HG03060 (cell line): ENCODE results near the gene PLEKHF1.
A peak's percentile ranks its signal among the peaks of the same experiment; 100 is the strongest.
"Not testable (repeated sequence)": the region's sequence is repeated elsewhere in the genome, so short reads cannot be mapped to it uniquely, and the experiment has no call there.

ENCODE experiments used
- ATAC-seq: cut with Tn5 transposase; IDR thresholded peaks from one replicate; pipeline ENCODE4 v1.9.1; 2021; ENCODE audit warnings: low read depth, moderate number of reproducible peaks; ENCODE audit not compliant: unreplicated experiment

The PLEKHF1 gene

DNA sequence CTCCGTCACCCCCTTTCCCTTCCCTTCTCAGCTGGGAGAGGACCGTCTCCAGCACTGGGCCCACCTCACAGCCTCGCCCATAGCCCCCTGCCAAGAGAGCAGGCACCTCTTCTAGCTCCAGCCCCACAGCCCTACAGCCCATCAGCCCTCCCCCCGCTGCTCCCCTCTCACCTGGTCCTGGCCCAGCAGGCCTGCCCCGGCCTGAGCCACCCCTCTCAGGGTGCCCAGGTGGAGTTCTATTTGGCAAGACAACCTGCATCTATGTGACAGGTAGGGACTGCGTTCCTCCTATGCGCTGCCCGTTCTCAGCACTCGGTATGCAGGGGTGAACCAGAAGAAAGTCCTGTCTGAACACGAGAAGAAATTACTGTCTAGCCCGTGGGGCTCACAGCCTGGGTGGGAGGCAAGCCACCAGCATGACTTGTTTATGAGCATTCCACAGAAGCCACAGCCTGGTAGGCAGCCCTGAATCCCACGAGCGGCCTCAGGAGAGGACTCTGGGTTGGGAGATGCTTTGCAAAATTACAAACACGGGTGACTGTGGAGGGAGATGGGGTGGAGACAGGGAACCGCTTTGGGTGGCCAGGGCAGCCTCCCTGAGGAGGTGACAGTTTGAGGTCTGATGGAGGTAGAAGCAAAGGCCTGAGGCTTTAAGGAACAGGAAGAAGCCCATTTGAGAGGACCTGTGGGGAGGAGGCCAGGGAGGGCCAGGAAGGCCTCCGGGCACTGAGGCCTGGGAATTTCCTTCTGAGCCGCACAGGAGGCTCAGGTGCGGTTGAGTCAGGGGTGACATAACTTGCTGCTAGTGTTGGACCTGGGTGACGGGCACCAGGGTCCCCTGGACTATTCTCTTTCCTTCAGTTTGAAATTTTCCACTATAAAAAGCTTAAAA is 1.2 kb upstream of the PLEKHF1 start:
- no peak for ATAC-seq

DNA sequence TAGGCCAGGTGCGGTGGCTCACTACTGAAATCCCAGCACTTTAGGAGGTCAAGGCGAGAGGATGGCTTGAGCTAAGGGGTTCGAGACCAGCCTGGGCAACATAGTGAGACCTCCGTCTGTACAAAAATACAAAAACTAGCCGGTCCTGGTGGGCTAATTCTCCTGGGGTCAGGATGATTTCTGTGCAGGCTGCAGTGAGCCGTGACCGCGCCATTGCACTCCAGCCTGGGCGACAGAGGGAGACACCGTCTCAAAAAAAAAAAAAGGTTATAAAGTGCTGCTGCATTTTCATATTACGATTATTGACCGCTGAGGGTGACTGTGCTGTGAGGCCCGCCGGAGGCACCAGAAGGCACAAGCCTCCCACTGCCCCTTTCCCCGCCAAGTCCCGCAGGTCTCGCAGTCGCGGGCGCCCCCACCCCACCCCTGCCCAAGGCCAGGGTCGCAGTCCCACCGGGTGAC is 477 bp upstream of the PLEKHF1 start:
- ATAC-seq = no peak

DNA sequence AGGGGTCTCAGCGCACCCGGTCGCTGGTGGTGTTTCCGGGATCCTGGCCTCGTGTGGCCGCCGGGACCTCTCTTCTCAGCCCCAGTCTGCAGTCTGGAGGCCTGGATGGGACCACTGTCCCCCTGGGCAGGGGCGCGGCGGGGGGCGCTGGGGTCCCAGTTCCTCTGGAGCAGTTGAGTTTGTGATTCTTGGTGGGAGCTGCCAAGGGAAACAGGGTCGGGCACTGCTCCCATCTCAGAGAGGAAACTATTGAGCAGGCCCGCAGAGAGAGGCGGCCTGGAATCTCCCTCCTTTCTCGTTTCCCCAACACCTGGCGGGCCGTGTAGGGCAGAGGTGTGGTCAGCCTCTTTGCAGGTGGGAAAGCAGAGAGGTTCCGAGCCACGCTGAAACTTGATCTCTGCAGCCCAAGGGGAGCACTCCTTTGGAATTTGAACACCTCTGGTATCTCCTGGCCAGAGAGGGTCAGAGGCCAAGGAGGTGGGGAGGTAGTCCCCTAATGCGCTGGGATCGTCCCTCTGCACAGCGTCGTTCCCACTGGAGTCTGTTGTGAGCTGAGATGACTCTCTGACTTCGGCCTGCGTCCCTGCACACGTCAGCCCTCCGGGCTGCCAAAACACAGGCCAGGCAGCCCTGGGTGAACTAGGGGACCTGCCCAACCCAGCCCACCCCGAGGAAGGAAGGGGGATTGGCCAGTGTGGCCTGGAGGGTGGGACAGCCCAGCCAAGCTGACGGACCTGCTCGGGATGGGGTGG is 741 bp downstream of the PLEKHF1 start:
- no peak for ATAC-seq

DNA sequence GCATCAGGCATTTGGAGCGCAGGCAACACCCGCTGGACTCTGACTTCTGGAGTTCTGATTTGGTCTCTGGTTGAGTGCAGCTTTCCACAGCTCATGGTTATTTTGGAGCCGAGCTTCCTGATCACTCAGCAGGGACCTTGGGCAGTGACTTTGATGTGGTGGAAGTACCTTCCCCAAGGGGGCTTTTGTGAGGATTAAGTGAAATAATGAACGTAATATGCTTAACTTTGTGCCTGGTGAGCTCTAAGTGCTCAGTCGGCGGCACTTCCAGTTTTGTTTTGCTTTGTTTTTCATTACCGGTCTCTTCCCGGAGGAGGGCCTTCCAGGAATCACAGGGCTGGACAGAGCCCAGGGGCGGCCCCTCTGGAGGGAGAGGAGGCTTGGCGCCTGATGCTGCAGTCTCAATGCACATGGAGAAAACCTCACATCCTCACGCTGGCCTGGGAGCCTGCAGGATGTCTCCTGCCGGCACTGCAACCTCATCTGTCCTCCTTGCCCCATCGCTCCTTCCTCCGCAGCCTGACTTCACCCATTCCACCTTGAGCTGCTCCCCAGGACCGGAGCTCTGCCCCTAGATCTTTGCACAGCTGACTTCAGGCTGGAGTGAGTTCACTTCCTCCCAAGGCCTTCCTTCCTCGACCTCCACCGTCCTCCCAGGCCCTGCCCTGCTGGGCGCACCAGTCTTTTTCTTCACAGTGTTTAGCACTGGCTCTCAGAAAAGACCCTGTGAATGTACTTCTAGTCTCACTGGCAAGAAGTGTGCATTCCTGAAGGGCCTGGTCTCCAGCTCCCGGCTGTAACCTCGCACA is 1.5 kb downstream of the PLEKHF1 start:
- ATAC-seq = no peak

DNA sequence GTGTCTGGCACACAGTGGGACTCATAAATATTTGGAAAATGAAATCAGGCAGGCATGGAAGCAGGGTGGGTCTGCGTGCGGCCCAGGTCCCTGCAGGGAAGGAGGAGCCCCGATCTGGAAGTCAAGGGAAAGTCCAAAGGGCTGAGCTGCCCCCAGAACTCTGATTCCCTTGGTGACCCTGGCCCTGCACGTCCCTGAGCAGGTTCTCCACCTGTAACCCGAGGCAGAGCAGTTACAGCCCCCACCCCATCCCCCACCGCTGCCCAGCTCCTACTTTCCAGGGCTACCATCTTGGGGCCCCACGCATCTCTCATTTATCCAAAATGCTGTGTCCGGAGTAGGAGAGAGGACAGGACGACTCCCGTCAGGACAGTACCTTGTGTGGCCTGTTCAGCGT is 2.1 kb downstream of the PLEKHF1 start:
- ATAC-seq = no peak

DNA sequence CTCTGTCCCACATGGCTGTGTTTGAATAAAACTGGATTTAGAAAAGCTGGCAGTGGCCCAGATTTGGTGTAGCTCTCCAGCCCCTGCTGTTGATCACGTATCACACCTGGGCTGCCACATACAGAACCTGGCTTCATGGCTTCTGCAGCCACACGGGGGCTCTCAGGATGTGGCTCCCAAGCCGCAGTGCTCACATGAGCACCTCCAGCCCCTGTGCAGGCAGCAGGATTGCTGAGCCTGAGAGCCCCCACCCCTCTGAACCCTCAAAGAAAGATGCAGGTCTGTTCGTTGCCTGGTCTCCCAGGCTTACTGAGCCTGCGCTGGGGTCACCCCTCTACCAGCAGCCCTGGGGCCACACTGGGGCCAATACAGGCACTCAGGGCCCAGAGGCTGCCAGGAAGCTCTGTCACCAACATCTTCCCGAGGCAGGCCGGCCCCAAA is 2.7 kb downstream of the PLEKHF1 start:
- no peak for ATAC-seq

DNA sequence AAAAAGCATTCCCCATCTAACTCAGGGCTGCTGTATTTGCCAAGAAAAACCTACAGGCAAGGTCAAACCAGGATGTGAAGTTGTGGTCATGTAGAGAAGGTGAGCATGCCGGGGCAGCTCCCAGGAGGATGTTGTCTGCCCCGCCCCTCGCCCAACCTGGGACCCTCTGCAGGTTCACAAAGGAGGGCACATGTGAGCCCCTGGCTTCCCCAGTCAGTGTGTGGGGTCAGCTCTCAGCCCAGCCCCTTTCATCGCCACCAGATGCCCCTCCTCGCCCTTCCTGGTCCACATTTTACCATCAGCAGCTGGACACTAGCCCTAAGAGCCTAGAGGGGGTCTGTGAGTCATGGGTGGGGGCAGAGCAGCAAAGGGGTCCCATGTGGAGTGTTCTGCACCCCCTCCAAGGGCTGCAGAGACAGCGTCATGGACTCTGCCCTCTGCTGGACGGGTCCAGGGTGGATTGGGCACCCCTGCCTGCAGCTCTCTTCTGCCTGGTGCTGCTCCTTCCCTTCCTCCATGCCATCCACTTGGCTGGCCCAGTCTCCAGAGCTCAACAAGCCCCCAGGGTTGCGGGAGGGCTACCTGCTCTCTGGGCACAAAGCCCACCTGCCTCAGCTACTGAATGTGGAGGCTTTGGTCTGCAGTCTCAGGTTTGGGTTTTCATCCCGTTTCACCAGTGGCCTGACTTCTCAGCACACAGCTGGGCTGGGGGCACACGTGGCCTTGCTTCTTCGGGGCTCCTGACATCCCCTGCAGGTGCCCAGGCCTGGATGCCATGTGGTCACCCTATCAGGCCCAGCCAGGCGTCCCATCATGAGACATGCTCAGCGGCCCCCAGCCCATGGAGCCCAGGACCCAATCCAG is 3.7 kb downstream of the PLEKHF1 start:
- ATAC-seq = no peak

DNA sequence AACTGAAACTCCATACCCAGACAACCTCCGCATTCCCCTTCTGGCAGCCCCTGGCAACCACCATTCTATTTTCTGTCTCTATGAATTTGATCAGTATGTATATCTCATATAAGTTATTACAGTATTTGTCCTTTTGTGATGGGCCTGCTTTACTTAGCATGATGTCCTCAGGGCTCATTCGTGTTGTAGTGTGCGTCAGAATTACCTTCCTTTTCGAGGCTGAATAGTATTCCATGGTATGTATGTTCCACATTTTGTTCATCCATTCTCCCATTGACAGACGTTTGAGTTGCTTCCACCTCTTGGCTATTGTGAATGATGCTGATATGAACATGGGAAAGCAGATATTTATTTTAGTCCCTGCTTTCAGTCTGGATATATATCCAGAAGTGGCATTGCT is 5.0 kb downstream of the PLEKHF1 start:
- ATAC-seq = no peak

DNA sequence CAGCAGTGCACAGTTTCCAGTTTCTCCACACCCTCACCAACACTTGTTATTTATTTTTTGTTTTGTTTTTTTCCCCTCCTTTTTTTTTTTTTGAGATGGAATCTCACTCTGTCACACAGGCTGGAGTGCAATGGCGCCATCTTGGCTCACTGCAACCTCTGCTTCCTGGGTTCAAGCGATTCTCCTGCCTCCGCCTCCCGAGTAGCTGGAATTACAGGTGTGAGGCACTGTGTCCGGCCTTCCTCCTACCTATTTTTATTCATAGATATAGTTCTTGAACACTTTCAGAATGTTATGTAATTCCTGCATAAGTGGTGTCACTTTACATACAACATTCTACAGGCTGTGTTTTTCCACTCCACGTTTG is 5.7 kb downstream of the PLEKHF1 start:
- not testable (repeated sequence) for ATAC-seq

DNA sequence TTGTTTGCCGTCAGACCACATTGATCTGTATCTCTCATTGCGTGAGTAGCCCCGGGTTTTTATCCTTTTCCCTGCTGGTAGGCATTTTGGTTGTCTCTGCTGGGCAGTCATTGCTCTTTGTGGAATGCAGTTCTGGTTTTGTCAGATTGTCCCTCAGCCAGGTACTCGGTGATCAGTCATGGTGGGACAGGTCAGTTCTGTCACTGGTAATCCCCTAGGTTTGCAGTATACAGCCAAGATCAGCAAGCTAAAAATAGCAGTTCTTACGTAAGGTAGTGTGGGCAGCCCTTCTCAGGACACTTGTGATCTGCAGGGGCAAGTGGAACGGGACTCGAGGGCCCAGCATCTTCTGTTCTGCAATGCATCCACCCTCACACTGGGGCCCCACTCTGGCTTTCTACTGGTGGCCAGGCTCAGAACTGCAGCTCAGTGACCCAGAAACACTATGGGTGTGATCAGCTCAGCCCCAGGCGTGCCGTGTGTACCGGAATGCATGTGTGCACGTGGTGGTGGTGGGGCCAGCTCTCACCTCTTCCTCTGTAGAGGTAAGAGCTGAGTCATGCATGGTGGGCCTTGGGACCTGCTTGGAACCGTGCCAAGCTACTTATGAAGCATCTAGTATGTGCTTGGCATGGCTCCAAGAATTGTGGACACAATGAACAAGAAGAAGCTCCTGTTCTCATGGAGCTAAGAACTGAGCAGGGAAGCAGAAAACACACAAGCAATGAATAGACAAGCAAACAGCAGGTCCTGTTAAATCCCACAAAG is 6.3 kb downstream of the PLEKHF1 start:
- ATAC-seq = peak; percentile 61

DNA sequence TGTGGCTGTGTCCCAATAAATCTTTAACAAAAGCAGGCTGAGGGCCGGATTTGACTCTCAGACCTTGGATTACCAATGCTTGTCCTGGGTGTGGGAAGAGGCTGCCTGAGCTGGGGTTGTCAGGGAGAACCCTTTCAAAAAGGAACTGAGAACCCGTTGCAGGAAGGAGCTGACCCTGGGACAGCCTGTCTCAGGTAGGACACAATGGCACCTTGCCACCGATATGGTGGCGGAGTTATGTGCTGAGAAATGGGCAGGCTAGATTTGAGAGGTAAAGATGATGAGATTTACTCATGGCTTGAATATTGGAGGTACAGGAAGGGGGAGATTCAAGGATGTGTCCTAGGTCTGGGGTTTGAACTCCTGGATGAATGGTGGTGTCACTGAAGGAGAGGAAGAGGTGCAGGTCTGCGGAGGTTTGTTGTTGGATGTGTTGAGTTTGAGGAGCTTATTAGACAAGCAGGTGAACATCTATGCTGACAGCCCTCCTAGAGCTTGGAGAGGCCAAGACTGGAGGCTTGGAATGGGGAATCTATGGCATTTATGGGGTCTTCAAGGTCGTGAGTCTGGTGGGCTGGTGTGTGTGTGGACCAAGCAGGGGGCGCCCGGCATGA is 7.2 kb downstream of the PLEKHF1 start:
- ATAC-seq = no peak

DNA sequence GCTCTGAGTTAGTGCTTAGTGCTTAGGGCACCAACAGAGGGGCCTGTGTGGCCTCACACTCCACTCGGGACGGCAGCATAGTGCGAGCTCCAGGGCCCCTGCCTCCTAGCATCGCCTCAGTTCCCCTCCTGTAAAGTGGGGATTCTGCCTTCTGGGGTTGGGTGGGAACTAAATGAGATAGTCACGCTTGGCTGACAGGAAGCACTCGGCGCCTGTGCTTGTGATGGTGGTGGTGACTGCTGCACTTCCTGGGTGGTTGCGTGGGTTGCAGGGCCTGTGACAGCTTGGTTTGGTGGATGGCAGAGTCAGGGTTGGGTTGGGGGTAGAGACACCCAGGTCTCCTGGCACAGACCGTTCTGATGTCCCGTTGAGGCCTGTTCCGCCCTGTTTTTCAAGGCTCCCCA is 7.7 kb downstream of the PLEKHF1 start:
- ATAC-seq = no peak

DNA sequence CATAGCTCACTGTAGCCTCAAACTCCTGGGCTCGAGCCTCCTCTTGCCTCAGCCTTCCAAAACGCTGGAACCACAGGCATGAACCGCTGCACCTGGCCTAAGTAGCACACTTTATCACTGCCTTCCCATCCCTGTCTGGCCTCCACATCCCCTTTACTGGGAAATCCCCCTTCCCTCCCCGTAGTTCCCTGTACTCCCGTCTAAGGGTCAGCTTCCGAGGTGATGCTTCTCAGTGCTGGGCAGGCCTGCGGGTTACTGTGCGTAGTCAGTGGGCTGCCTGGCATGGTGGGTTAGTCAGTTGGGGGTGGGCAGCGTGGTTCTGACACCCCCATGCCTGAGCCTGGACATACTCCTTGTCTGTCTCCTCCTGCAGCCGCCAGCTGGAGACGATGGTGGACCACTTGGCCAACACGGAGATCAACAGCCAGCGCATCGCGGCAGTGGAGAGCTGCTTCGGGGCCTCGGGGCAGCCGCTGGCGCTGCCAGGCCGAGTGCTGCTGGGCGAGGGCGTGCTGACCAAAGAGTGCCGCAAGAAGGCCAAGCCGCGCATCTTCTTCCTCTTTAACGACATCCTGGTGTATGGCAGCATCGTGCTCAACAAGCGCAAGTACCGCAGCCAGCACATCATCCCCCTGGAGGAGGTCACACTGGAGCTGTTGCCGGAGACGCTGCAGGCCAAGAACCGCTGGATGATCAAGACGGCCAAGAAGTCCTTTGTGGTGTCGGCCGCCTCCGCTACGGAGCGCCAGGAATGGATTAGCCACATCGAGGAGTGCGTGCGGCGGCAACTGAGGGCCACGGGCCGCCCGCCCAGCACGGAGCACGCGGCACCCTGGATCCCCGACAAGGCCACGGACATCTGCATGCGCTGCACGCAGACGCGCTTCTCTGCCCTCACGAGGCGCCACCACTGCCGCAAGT is 8.4 kb downstream of the PLEKHF1 start:
- ATAC-seq = no peak

DNA sequence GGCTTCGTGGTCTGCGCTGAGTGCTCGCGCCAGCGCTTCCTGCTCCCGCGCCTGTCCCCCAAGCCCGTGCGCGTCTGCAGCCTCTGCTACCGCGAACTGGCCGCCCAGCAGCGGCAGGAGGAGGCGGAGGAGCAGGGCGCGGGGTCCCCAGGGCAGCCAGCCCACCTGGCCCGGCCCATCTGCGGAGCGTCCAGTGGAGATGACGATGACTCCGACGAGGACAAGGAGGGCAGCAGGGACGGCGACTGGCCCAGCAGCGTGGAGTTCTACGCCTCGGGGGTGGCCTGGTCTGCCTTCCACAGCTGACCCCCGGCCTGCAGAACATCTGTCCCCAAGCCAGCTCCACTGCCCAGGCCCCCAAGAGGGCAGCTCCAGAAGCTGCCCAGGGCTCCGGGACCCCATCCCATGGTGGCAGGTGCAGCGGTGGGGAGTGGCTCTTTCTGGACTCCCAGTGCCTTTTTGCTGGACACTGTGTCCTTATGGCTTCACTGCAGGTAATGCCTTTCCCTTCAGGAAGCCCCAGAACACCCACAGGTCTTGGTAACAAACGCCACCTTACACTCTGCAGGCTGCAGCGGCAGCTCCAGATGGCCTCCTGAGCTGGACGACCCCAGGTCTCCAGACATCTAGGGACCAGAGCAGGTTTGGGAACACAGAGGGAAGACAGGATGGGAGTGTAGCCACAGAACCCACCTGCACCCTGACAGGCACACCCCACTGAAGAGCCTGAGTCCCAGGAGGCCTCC is 9.3 kb downstream of the PLEKHF1 start:
- no peak for ATAC-seq

DNA sequence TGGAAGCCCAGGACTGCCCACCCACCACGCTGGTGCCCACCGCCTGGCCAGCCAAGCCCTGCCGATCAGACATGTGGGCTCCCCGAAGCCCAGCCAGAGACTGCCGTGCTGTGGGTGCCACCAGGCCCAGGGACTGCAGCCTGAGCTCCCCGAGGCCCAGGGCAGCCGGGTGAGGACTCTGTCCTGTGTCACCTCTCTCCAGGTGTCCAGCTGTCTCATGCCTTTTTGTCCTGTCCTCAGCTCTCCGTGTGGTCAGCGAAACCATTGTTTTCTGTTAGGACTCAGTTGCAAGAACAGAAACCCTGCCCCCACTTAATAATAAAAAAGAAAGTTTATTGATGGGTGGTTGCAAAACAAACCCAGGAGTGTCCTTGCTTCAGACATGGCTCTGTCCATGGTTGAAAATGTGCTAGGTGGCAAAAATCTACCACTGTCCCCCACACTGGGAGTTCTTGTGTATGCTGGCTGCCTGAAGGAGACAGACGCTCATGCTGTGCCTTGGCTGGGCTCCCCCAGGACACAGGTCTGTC is 9.9 kb downstream of the PLEKHF1 start:
- no peak for ATAC-seq

DNA sequence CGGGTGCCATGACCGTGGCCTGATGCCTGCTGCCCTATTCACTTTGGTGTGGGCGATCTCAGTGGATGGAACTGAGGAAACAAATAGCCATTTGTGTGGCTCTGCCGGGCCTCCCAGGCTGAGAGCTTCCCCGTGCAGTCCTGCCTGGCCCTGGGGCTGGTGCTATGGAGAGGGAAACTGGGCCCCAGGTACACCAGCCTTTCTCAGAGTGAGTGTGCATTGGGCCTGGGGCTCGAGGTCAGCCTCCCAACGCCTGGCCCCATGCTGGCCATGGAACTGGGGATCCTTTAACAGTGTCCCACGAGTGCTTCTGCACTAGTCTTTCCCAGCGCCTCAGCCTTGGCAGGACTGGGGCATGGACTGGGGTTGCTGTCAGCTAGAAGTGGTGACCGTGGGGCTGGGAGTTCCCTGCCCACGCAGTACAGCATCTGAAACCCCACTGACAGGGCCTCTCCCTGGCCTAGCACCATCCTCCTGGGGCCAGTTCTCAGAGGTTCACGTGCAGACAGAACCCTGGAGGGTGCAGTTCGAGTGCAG is 10.5 kb downstream of the PLEKHF1 start:
- ATAC-seq = no peak

DNA sequence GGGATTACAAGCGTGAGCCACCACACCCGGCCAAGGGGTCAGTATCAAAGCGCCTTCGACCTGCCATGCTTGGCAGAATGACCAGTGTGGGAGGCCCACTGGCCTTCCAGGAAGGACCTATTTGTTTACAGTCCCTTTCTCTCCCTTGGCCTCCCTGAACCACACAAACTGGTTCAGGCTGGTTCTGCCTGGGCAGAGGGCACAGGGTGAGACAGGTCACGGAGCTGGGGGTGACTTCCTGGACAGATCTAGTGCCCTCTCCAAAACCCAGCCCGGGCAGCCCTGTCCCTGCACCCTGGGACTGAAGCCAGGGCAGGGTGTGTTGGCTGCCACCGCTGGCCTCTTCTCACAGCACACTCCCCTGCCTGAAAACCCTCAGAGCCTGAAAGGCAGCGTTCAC is 11.3 kb downstream of the PLEKHF1 start:
- no peak for ATAC-seq
